Activated CD8-positive, alpha-beta T cell treated with anti-CD3 and anti-CD28 coated beads for 36 hours (primary cell): ENCODE data around the gene PARP1. TPM values are rescaled to one million over a fixed set of nuclear protein-coding genes. Genes with fewer than 3 reads are reported as not detected.
A peak's percentile ranks its signal among the peaks of the same experiment; 100 is the strongest.
"Not testable (repeated sequence)": the region's sequence is repeated elsewhere in the genome, so short reads cannot be mapped to it uniquely, and the experiment has no call there.

Experiments used
- ATAC-seq: fragments of 200-7000 bp; cut with Tn5 transposase; one replicate; pipeline ENCODE4 v1.10.0; 2021; ENCODE audit warnings: mild to moderate bottlenecking, moderate library complexity
- CTCF ChIA-PET: fragments of 350-600 bp; sonication (Branson Sonifier 250); formaldehyde crosslinking; loops from one replicate; lab custom pipeline; 2021; ENCODE audit warnings: antibody characterized with exemption; lab: Charles Lee
- POLR2A ChIA-PET: fragments of 350-600 bp; sonication (Branson Sonifier 250); formaldehyde crosslinking; loops from one replicate; lab custom pipeline; 2021; ENCODE audit warnings: antibody characterized with exemption; lab: Charles Lee
- DNase-seq: peaks from one replicate; pipeline ENCODE4 v3.0.0-alpha.2; 2020
- H3K27ac Mint-ChIP-seq: one replicate; pipeline ENCODE4 v1.8.0; 2021; ENCODE audit warnings: mild to moderate bottlenecking, mixed read lengths
- H3K27me3 Mint-ChIP-seq: one replicate; pipeline ENCODE4 v1.8.0; 2021; ENCODE audit warnings: mixed read lengths
- H3K36me3 Mint-ChIP-seq: one replicate; pipeline ENCODE4 v1.8.0; 2021; ENCODE audit warnings: low read depth, mixed read lengths
- H3K4me1 Mint-ChIP-seq: one replicate; pipeline ENCODE4 v1.8.0; 2021; ENCODE audit warnings: low read depth, mixed read lengths
- H3K4me3 Mint-ChIP-seq: one replicate; pipeline ENCODE4 v1.8.0; 2021; ENCODE audit warnings: mild to moderate bottlenecking, moderate library complexity, mixed read lengths
- H3K9me3 Mint-ChIP-seq: one replicate; pipeline ENCODE4 v1.8.0; 2021; ENCODE audit warnings: mixed read lengths
- CTCF ChIP-seq: fragments of 200-600 bp; IDR thresholded peaks from one replicate; pipeline ENCODE4 v1.8.0; 2022; ENCODE audit warnings: antibody characterized with exemption, mild to moderate bottlenecking
- intact Hi-C: fragments of 100-400 bp; cut with micrococcal nuclease; formaldehyde crosslinking; loops from one replicate; pipeline ENCODE4 v1.10.0; 2022
- total RNA-seq, 2 experiments: library from RNA; stranded (reverse); gene quantifications; one replicate each; pipeline ENCODE4 v1.2.3, GENCODE V29; 2021

PARP1 gene
- total RNA-seq, 2 experiments from 2014 or later = 203 to 206 TPM

GRCh38 chr1:226432586-226433340, 24.9 kb upstream of the PARP1 start:
- Mint-ChIP-seq H3K27ac (no peak overlapping the region), H3K9me3 (no peaks in the 10 kb centered on the region), H3K4me3 (no peak overlapping the region), H3K36me3 (no peaks in the 10 kb centered on the region), H3K4me1 (peaks cover 16% of the 10 kb centered on the region), H3K27me3 (no peaks in the 10 kb centered on the region)
- DNase-seq (no peak), ATAC-seq (no peak)
- POLR2A ChIA-PET = interaction anchor here (0.6 kb wide), 1 partner anchor 39 kb away, joined by 3 read pairs; no protein-coding TSS in a partner anchor
- CTCF ChIA-PET = no interaction called here
- intact Hi-C loops = no loop called here
- no peak for TF ChIP-seq CTCF

DNA sequence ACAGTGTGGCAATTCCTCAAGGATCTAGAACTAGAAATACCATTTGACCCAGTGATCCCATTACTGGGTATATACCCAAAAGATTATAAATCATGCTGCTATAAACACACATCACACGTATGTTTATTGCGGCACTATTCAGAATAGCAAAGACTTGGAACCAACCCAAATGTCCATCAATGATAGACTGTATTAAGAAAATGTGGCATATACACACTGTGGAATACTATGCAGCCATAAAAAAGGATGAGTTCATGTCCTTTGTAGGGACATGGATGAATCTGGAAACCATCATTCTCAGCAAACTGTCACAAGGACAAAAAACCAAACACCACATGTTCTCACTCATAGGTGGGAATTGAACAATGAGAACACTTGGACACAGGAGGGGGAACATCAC, 24.0 kb upstream of the PARP1 start:
- H3K36me3 Mint-ChIP-seq, DNase-seq, H3K4me3 Mint-ChIP-seq, H3K27ac Mint-ChIP-seq, POLR2A ChIA-PET, intact Hi-C loops, H3K9me3 Mint-ChIP-seq, CTCF ChIA-PET, H3K27me3 Mint-ChIP-seq, ATAC-seq: not testable (repeated sequence)
- H3K4me1 Mint-ChIP-seq = peaks cover 22% of the 10 kb centered on the region

- Mint-ChIP-seq H3K4me3 (no peak overlapping the region), H3K9me3 (no peaks in the 10 kb centered on the region), H3K27ac (no peak overlapping the region), H3K36me3 (no peaks in the 10 kb centered on the region), H3K4me1 (peaks cover 30% of the 10 kb centered on the region), H3K27me3 (no peaks in the 10 kb centered on the region)
- no peak for TF ChIP-seq CTCF
- intact Hi-C loops = loop anchor here (10.0 kb wide), 1 partner anchor 115 kb away; the partner anchor contains the start of gene STUM
- ATAC-seq (no peak), DNase-seq (no peak)
- CTCF ChIA-PET = interaction anchor here (1.3 to 3.4 kb wide), 2 partner anchors 22 to 233 kb away, joined by 3 to 18 read pairs; partner anchors contain the start of gene PARP1
- POLR2A ChIA-PET = interaction anchor here (0.6 to 1.7 kb wide), 4 partner anchors 10 to 853 kb away, joined by 3 to 5 read pairs (median 4); no protein-coding TSS in a partner anchor
Measured at GRCh38 chr1:226429858-226430715, 22.2 kb upstream of the PARP1 start.

DNA sequence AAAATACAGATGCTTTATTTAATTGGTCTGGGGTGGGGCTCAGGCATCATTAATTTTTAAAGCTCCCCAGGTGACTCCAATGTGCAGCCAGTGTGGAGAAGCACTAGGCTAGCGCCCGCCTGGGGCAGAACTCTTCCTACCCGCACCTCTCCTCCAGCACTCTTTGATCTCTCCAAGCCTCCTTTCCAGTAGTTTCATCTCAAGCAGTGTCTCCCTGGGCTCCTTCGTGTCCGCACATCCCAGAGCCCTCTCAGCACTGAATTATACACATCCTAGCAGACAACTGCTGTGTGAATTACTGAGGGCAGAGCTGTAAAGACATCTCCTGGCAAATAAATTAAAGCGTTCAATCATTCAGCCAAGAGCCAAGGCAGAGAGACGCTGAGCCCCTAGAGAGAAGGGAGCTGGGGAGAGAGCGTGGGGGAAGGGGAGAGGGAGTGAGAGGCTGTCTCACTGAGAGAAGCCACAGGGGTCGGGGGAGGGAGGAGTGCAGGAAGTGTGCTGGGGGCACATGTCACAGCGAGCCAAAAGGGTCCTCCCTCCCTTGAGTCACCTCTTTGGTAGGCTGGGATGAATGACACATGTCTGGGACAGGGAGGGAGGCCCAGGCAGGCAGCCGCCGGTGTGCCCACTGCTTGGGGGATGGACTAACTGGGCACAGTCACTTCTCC, 21.0 kb upstream of the PARP1 start:
- TF ChIP-seq CTCF = no peak
- intact Hi-C loops = loop anchor here (10.0 kb wide), 1 partner anchor 116 kb away; the partner anchor contains the start of gene STUM
- DNase-seq (peak; percentile 61), ATAC-seq (peak; percentile 75)
- H3K4me1 Mint-ChIP-seq = peaks cover 30% of the 10 kb centered on the region
- H3K9me3 Mint-ChIP-seq = no peaks in the 10 kb centered on the region
- H3K27ac Mint-ChIP-seq = no peak overlapping the region
- ChIA-PET POLR2A (interaction anchor here (0.6 to 1.7 kb wide), 4 partner anchors 9 to 852 kb away, joined by 3 to 5 read pairs (median 4); no protein-coding TSS in a partner anchor), CTCF (interaction anchor here (0.7 to 3.4 kb wide), 5 partner anchors 9 to 388 kb away, joined by 3 to 18 read pairs (median 4); partner anchors contain the start of gene PARP1)
- no peaks in the 10 kb centered on the region for H3K27me3 Mint-ChIP-seq
- H3K36me3 Mint-ChIP-seq = no peaks in the 10 kb centered on the region
- no peak overlapping the region for H3K4me3 Mint-ChIP-seq

- DNase-seq (no peak), ATAC-seq (no peak)
- no peak for TF ChIP-seq CTCF
- Mint-ChIP-seq H3K4me1 (peaks cover 30% of the 10 kb centered on the region), H3K9me3 (no peaks in the 10 kb centered on the region), H3K27ac (no peak overlapping the region), H3K4me3 (no peak overlapping the region), H3K27me3 (no peaks in the 10 kb centered on the region), H3K36me3 (no peaks in the 10 kb centered on the region)
- POLR2A ChIA-PET = interaction anchor here (1.7 kb wide), 1 partner anchor 12 kb away, joined by 5 read pairs; no protein-coding TSS in a partner anchor
- intact Hi-C loops = loop anchor here (10.0 kb wide), 1 partner anchor 116 kb away; the partner anchor contains the start of gene STUM
- CTCF ChIA-PET = interaction anchor here (0.9 to 3.4 kb wide), 3 partner anchors 12 to 389 kb away, joined by 3 to 18 read pairs (median 4); partner anchors contain the start of gene PARP1
Measured at GRCh38 chr1:226428348-226428747, 20.5 kb upstream of the PARP1 start.
